ENCODE data around the gene PAX7.

GRCh38 chr1:18644973-18645746 lies 14.5 kb downstream of the PAX7 start:
- no peak for TF ChIP-seq RFX5 (IDR thresholded peaks at IDR 0.05; ENCODE audit: low read length)
- TF ChIP-seq, protein P1, sequence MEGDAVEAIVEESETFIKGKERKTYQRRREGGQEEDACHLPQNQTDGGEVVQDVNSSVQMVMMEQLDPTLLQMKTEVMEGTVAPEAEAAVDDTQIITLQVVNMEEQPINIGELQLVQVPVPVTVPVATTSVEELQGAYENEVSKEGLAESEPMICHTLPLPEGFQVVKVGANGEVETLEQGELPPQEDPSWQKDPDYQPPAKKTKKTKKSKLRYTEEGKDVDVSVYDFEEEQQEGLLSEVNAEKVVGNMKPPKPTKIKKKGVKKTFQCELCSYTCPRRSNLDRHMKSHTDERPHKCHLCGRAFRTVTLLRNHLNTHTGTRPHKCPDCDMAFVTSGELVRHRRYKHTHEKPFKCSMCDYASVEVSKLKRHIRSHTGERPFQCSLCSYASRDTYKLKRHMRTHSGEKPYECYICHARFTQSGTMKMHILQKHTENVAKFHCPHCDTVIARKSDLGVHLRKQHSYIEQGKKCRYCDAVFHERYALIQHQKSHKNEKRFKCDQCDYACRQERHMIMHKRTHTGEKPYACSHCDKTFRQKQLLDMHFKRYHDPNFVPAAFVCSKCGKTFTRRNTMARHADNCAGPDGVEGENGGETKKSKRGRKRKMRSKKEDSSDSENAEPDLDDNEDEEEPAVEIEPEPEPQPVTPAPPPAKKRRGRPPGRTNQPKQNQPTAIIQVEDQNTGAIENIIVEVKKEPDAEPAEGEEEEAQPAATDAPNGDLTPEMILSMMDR (IDR thresholded peaks at IDR 0.05): no peak
- TF ChIP-seq MAX (IDR thresholded peaks at IDR 0.05; ENCODE audit: low read depth): no peak
- no peak for TF ChIP-seq PBX3 (IDR thresholded peaks at IDR 0.05)
- no peak for TF ChIP-seq RAD21 (IDR thresholded peaks at IDR 0.05; ENCODE audit: low read length)
- TF ChIP-seq SIN3A (IDR thresholded peaks at IDR 0.05; ENCODE audit: borderline replicate concordance, low read depth, low read length): no peak
- no peak for TF ChIP-seq GATA2 (CRISPR knock-in tag; IDR thresholded peaks at IDR 0.05)
- TF ChIP-seq, protein P2, sequence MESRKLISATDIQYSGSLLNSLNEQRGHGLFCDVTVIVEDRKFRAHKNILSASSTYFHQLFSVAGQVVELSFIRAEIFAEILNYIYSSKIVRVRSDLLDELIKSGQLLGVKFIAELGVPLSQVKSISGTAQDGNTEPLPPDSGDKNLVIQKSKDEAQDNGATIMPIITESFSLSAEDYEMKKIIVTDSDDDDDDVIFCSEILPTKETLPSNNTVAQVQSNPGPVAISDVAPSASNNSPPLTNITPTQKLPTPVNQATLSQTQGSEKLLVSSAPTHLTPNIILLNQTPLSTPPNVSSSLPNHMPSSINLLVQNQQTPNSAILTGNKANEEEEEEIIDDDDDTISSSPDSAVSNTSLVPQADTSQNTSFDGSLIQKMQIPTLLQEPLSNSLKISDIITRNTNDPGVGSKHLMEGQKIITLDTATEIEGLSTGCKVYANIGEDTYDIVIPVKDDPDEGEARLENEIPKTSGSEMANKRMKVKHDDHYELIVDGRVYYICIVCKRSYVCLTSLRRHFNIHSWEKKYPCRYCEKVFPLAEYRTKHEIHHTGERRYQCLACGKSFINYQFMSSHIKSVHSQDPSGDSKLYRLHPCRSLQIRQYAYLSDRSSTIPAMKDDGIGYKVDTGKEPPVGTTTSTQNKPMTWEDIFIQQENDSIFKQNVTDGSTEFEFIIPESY (IDR thresholded peaks at IDR 0.05; ENCODE audit: borderline replicate concordance, low read depth): no peak
- no peak for TF ChIP-seq GABPA (IDR thresholded peaks at IDR 0.05; ENCODE audit: low read depth)
- no peak for TF ChIP-seq SMC3 (IDR thresholded peaks at IDR 0.05; ENCODE audit: low read depth, low read length)

Data from SK-N-SH (cell line).